ENCODE measurements around the gene ATF5.

ATF5 gene, protein sequence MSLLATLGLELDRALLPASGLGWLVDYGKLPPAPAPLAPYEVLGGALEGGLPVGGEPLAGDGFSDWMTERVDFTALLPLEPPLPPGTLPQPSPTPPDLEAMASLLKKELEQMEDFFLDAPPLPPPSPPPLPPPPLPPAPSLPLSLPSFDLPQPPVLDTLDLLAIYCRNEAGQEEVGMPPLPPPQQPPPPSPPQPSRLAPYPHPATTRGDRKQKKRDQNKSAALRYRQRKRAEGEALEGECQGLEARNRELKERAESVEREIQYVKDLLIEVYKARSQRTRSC

DNA sequence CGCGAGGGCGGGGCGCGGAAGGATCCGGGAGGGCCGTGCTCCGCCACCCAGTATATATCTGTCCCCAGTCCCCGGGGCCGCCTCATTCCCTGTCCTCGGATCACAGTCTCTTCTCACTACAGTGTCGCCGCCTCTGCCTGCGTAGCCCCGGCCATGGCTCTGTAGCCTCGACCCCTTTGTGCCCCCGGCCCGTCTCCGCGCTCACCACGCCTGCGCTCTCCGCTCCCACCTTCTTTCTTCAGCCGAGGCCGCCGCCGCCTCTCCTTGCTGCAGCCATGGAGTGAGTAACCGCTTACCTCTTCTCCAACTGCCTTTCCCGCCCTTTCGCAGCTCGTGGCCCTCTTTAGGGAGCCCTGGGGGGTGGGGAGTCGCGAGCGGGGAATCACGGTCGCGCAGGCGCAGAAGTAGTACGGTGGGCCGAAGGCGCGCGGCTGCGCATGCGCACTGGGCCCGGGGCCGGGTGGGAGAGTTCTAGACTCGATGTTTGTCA, at the start of gene ATF5, which contains the start of gene NUP62:
ATF5 (plus strand) TSS at position 85 of the 490 bp plus-strand sequence. CDS start 1,646 bp downstream, outside the sequence.
NUP62 (minus strand) TSS at position 384 of the 490 bp plus-strand sequence. CDS start 19,697 bp downstream, outside the sequence.
- DNase-seq = peak; percentile 77

- DNase-seq = no peak
Measured at GRCh38 chr19:49879243-49879963, 49.6 kb upstream of the ATF5 start.

DNA sequence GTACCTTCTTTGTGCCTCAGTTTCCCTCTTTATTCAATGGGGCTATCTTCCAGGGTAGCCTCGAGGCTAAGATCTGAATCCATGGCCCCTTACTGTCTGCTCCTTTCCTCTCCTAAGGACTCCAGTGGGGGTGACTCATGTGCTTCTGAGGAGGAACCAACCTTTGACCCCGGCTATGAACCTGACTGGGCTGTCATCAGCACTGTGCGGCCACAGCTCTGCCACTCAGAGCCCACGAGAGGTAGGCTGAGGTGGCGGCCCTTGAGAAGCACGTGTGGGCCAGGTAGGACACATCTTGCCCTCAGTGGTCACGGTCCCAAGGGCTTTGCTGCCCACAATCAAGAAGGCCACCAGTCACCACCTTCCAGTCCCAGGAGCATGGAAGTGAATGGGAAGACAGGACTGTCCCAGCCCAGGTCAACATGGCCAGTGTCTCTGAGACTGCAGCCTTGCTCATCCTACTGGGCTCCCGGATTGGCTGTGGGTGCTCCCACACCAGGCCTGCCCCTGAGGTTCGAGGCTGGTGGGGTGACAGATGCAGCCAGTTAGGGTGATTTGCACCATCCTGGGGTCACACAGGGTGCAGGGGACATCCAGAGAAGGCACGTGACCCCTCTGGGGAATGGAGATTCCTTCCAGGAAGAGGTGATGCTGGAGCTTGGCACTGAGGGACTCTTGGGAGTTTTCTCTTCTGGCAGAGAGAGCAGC, 48.7 kb upstream of the ATF5 start:
- no peak for DNase-seq

DNA sequence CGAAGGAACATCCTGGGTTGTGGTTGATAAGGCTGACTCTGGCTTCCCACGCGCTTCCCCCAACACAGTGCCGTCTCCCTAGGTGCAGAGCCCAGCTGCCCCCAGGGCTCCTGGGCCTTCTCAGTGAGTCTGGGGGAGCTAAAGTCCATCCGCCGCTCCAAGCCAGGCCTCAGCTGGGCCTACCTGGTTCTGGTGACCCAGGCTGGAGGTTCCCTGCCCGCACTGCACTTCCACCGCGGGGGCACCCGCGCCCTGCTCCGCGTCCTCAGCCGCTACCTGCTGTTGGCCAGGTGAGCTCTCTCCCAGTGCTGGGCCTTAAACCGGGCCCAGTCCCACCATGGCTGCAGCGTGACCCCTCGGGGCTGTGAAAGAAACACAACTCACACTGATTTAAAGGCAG, 47.8 kb upstream of the ATF5 start:
- no peak for DNase-seq

DNA sequence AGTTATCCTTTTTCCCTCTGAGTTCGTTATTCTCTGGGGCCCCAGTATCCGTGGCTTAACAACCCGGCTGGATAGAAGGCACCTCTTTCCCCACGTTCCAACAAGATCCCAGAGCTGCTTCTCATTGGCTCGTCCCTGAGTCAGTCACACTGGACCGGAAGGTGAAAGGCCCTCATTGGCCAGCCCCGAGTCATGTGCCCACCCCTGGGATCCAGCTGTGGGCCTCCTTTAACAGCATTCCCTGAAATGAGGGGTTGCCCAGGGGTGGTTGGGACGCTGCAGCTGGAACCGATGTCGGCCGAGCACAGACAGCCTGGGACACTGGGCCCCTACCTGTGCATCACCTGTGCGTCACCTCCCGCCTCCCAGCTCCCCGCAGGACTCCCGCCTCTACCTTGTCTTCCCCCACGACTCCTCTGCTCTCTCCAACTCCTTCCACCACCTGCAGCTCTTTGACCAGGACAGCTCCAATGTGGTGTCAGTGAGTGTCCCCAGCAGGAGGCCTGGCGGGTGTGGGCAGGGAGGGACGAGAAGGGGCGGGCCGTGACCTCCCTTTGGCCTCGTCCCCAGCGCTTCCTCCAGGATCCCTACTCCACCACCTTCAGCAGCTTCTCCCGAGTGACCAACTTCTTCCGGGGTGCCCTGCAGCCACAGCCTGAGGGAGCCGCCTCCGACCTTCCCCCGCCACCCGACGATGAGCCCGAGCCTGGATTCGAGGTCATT, 47.2 kb upstream of the ATF5 start:
- DNase-seq = no peak

DNA sequence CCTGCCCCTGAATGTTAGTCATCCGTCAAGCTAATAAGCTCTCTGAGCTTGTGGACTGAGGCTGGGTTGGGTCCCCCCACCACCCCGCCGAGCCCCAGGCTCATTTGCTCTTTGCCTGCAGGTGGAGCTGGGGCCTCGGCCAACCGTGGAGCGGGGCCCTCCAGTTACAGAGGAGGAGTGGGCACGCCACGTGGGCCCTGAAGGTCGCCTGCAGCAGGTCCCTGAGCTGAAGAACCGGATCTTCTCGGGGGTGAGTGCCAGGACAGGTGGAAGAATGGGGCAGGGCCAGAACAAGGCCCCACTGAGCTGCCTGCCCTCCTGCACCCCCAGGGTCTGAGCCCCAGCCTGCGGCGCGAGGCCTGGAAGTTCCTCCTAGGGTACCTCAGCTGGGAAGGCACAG, 46.4 kb upstream of the ATF5 start:
- no peak for DNase-seq

- no peak for DNase-seq
Measured at GRCh38 chr19:49883094-49883493, 45.9 kb upstream of the ATF5 start.

DNA sequence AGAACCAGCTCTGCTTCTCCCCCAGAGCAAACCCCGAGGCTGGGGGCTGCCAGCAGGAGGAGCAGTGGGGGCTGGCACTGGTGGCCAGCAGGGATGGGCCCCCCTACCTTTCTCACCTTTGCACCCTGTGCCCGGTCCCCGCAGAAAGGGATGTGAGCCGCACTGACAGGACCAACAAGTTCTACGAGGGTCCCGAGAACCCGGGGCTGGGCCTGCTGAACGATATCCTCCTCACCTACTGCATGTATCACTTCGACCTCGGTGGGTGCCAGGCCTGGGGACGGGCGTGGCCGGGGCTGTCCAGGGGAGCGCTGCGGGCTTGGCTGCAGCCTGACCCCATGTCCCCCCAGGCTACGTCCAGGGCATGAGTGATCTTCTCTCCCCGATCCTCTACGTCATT, 44.9 kb upstream of the ATF5 start:
- DNase-seq = no peak

DNA sequence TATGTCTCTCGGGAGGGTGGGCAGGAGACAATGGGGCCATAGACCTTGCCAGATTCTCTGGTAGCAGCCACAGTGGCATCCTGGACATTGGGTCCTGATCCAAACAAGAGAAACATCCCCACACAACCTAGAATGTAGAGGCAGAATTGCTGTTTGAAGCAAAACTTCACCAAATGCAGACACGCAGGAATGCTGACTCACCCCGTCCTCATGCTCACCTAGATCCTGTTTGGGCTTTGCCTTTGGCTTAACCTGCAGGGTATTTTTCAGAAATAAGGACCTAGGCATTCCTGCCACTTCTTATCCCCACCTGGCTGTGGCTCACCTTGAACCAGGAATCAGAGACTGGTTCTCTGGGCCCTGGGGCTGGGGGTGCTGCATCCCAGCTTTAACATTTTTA, 44.2 kb upstream of the ATF5 start:
- DNase-seq = no peak

GRCh38 chr19:49887037-49887664, 41.9 kb upstream of the ATF5 start:
- no peak for DNase-seq

GRCh38 chr19:49887665-49888509, 41.1 kb upstream of the ATF5 start:
- DNase-seq = no peak

DNA sequence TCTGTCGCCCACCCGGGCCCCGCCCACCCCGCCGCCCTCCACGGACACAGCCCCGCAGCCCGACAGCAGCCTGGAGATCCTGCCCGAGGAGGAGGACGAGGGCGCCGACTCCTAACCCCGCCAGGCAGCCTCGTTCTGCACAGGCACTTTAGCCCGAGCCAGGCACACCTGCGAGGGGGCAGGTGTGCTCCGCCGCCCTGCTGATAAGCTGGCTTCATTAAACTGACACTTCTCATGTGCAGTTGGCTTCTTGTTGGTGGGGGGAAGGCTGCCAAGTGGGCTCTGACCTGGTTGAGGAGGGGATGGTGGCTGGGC, 40.5 kb upstream of the ATF5 start:
- DNase-seq = no peak

DNA sequence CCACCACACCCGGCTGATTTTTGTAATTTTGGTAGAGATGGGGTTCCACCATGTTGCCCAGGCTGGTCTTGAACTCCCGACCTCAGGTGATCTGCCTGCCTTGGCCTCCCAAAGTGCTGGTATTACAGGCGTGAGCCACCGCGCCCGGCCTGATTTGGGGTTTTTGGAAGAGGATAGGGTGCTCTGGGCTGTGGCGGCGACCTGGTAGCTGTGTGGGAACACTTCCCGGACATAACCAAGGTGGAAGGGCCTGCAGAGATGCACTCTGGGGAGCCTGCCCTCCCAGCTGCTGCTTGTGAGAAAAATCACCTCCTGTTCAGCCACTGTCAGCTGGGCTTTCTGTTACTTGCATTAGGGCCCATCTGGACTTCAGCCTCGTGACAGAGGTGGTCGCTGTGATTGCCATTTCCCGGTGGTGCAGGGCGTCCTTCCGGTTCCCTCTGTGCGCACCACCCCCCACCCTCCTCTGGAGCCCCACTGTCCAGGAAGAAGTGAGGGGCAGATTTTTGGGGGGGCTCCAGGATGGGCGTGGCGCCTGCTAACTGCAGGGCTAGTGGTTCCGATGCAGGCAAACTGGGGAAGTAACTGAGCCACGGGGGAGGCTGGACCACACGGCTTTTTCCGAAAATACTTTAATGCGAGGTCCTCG, 39.8 kb upstream of the ATF5 start:
- DNase-seq = no peak

- no peak for DNase-seq
Measured at GRCh38 chr19:49889687-49890348, 39.2 kb upstream of the ATF5 start.

- DNase-seq = no peak
Measured at GRCh38 chr19:49890349-49891311, 38.4 kb upstream of the ATF5 start.

GRCh38 chr19:49891393-49891792, 37.6 kb upstream of the ATF5 start:
- no peak for DNase-seq

DNA sequence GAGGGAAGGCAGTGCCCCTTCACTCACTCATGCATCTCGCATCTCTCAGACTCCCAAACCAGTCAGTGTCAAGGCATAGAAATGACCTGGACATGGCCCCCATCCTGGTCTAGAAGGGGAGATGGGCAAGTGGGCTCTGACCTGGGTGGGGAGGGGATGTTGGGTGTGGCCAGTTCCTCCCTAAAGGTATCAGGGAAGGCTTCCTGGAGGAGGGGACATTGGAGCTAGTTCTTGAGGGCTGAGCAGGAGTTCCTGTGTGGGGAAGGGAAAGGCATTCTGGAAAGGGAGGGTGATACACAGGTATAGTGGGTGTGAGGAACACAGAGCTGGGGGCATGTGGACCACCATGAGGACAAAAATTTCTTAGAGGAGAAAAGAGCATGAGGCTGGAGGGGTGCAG, 36.3 kb upstream of the ATF5 start:
- DNase-seq = no peak

GRCh38 chr19:49894011-49894664, 34.9 kb upstream of the ATF5 start:
- no peak for DNase-seq
